CD4-positive, alpha-beta memory T cell (primary cell): ENCODE data around the gene PDE4D. TPM values are rescaled to one million over a fixed set of nuclear protein-coding genes. Genes with fewer than 3 reads are reported as not detected.

ENCODE experiments used
- CTCF ChIA-PET: fragments of 350-600 bp; sonication (Branson Sonifier 250); formaldehyde crosslinking; loops from one replicate; lab custom pipeline; 2021; ENCODE audit warnings: inconsistent platforms; ENCODE audit not compliant: partially characterized antibody; lab: Charles Lee
- POLR2A ChIA-PET: fragments of 350-600 bp; sonication (Branson Sonifier 250); formaldehyde crosslinking; loops from one replicate; lab custom pipeline; 2021; ENCODE audit not compliant: partially characterized antibody; lab: Charles Lee
- DNase-seq, 5 donors: peaks; one replicate each; pipeline versions ENCODE4 v3.0.0 to v3.0.0-alpha.2; 2020 to 2022; ENCODE audit warnings: mixed read lengths in 1 of 5
- H3K27ac ChIP-seq: one replicate; pipeline ENCODE4 v1.7.0; 2013; ENCODE audit warnings: low read depth, low read length
- H3K27me3 ChIP-seq: 2 replicates; pipeline ENCODE4 v1.7.0; 2013; ENCODE audit warnings: mild to moderate bottlenecking, low read length, moderate library complexity; ENCODE audit not compliant: insufficient read depth
- H3K36me3 ChIP-seq: 2 replicates; pipeline ENCODE4 v1.7.0; 2013; ENCODE audit warnings: mild to moderate bottlenecking, low read length, moderate library complexity; ENCODE audit not compliant: insufficient read depth
- H3K4me1 ChIP-seq: 2 replicates; pipeline ENCODE4 v1.7.0; 2013; ENCODE audit warnings: mild to moderate bottlenecking, low read length, moderate library complexity; ENCODE audit not compliant: insufficient read depth
- H3K4me3 ChIP-seq, 2 donors: one replicate each; pipeline ENCODE4 v1.7.0; 2013; ENCODE audit warnings: low read length in 2 of 2, mild to moderate bottlenecking in 1 of 2
- H3K9me3 ChIP-seq, 2 donors: one replicate each; pipeline ENCODE4 v1.7.0; 2013; ENCODE audit warnings: low read length in 2 of 2, control low read depth in 1 of 2; ENCODE audit not compliant: control insufficient read depth in 1 of 2
- H3K27ac Mint-ChIP-seq, 7 donors: one replicate each; pipeline ENCODE4 v1.8.0; 2020 to 2021; ENCODE audit warnings: mixed read lengths in 7 of 7, mild to moderate bottlenecking in 6 of 7, inconsistent platforms in 3 of 7, moderate library complexity in 3 of 7
- H3K27me3 Mint-ChIP-seq, 2 donors: one replicate each; pipeline ENCODE4 v1.8.0; 2020 to 2021; ENCODE audit warnings: mixed read lengths in 2 of 2
- H3K36me3 Mint-ChIP-seq, 2 donors: one replicate each; pipeline ENCODE4 v1.8.0; 2020 to 2021; ENCODE audit warnings: mixed read lengths in 2 of 2, inconsistent platforms in 1 of 2, mild to moderate bottlenecking in 1 of 2
- H3K4me1 Mint-ChIP-seq, 4 donors: one replicate each; pipeline ENCODE4 v1.8.0; 2020 to 2021; ENCODE audit warnings: mixed read lengths in 4 of 4, mild to moderate bottlenecking in 1 of 4
- H3K4me3 Mint-ChIP-seq, 8 donors: one replicate each; pipeline ENCODE4 v1.8.0; 2020 to 2021; ENCODE audit warnings: mixed read lengths in 8 of 8, mild to moderate bottlenecking in 7 of 8, moderate library complexity in 6 of 8, inconsistent platforms in 3 of 8
- H3K9me3 Mint-ChIP-seq, 8 donors: one replicate each; pipeline ENCODE4 v1.8.0; 2020 to 2021; ENCODE audit warnings: mixed read lengths in 8 of 8, mild to moderate bottlenecking in 5 of 8, inconsistent platforms in 3 of 8, moderate library complexity in 1 of 8
- intact Hi-C: fragments of 100-400 bp; cut with micrococcal nuclease; formaldehyde crosslinking; loops from one replicate; pipeline ENCODE4 v1.15.1; 2023
- polyA plus RNA-seq, 2 donors: library from polyadenylated mRNA; unstranded; fragments of 300-500 nt; fragmentation: Illumina TruSeq; gene quantifications; one replicate each; pipeline ENCODE4 v1.2.3, GENCODE V29; 2021
- total RNA-seq, 2 experiments: library from RNA; stranded (reverse); gene quantifications; one replicate each; pipeline ENCODE4 v1.2.3, GENCODE V29; 2021

PDE4D gene
- total and polyA plus RNA-seq, 4 experiments from 2014 or later: 12.3 to 49.7 (median 30.3) TPM

- intact Hi-C loops: no loop called here
- CTCF ChIA-PET: no interaction called here
Measured at GRCh38 chr5:59328709-59329296, 564.7 kb downstream of the PDE4D start.

DNA sequence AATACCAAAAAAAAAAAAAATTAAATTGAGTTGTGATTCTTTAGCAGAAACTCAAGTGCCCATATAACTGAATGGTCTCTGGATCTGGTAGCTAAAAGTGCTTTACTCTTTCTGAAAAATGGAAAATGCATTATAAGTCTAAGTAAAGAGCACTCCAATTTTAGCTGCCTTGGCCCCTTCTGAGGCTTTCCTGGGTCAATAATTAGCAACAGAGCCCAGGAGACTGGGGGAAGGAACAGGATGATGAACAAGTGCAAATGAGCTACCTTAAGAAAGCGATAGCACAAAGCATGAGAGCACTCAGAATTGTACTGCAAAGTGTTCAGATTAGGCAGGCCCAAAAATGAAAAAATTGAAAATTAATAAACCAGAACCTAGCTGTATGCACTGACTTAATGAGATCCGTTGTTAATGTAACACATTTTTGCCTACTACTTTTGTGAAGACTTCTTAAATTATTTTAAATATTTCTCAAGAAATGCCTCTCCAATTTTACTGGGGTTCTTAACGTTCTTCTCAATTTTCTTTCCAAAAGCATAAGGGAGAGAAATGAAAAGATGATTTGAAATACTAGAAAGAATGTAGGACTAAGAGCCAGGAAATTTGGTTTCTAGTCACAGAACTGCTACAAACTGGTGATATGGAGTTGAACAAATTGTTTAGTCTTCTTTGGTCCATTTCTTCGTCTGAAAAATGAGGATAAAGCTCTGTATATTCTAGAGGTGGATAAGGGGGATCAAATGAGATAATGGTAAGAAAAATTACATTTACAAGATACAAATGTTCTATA lies 566.1 kb downstream of the PDE4D start:
- ChIA-PET CTCF (interaction anchor here (0.6 kb wide), 1 partner anchor 9 kb away, joined by 3 read pairs; no protein-coding TSS in a partner anchor), POLR2A (no interaction called here)
- Mint-ChIP-seq H3K4me3 (no peak overlapping the region), H3K27ac (no peak overlapping the region), H3K27me3 (peaks cover 2% of the 10 kb centered on the region in 2 donors), H3K9me3 (no peaks in the 10 kb centered on the region), H3K4me1 (no peaks in the 10 kb centered on the region), H3K36me3 (no peaks in the 10 kb centered on the region)
- Histone ChIP-seq H3K4me1 (no peaks in the 10 kb centered on the region), H3K9me3 (no peaks in the 10 kb centered on the region), H3K4me3 (no peak overlapping the region), H3K27me3 (no peaks in the 10 kb centered on the region), H3K27ac (no peak overlapping the region), H3K36me3 (no peaks in the 10 kb centered on the region)
- no peak for DNase-seq
- intact Hi-C loops: no loop called here

More at GRCh38 chr5:59328709-59329296, 564.7 kb downstream of the PDE4D start:
- no peak for DNase-seq
- Mint-ChIP-seq H3K9me3 (no peaks in the 10 kb centered on the region), H3K4me1 (no peaks in the 10 kb centered on the region), H3K27me3 (peaks cover 2% of the 10 kb centered on the region in 2 donors), H3K36me3 (no peaks in the 10 kb centered on the region), H3K4me3 (no peak overlapping the region), H3K27ac (no peak overlapping the region)
- POLR2A ChIA-PET: no interaction called here
- no peaks in the 10 kb centered on the region for H3K4me1 ChIP-seq
- H3K36me3 ChIP-seq: no peaks in the 10 kb centered on the region
- H3K27ac ChIP-seq: no peak overlapping the region
- H3K9me3 ChIP-seq: no peaks in the 10 kb centered on the region
- no peak overlapping the region for H3K4me3 ChIP-seq
- no peaks in the 10 kb centered on the region for H3K27me3 ChIP-seq

GRCh38 chr5:59326596-59326995 lies 566.9 kb downstream of the PDE4D start:
- CTCF ChIA-PET: no interaction called here
- no peak overlapping the region for H3K4me3 Mint-ChIP-seq
- H3K4me1 Mint-ChIP-seq: no peaks in the 10 kb centered on the region
- H3K27me3 Mint-ChIP-seq: peaks cover 2% of the 10 kb centered on the region in 2 donors
- POLR2A ChIA-PET: no interaction called here
- H3K9me3 ChIP-seq: no peaks in the 10 kb centered on the region
- H3K27ac Mint-ChIP-seq: no peak overlapping the region
- no peaks in the 10 kb centered on the region for H3K36me3 ChIP-seq
- no peak overlapping the region for H3K4me3 ChIP-seq
- no peaks in the 10 kb centered on the region for H3K36me3 Mint-ChIP-seq
- no peak for DNase-seq
- no peak overlapping the region for H3K27ac ChIP-seq
- H3K4me1 ChIP-seq: no peaks in the 10 kb centered on the region
- intact Hi-C loops: no loop called here
- no peaks in the 10 kb centered on the region for H3K9me3 Mint-ChIP-seq
- no peaks in the 10 kb centered on the region for H3K27me3 ChIP-seq

DNA sequence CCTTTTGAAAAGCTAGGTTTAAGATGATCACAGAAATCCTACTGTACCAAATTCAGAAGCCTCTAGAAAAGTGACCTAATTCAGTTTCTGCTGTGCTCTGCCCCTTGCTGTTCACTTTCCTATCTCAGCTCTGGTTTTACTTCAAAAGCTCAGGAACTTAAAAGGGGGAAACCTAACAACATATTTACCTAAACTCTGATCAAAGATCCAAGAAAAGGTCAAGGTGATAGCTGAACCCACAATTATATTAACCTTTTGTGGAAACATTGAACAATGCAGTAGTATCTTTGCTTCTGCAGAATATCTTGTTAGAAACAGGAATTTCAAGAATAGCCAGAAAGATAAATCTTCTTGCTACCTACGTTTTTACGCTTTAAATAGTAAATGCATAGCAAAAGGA lies 568.5 kb downstream of the PDE4D start:
- DNase-seq: no peak
- CTCF ChIA-PET: interaction anchor here (0.7 kb wide), 1 partner anchor 438 kb away, joined by 3 read pairs; no protein-coding TSS in a partner anchor
- Histone ChIP-seq H3K27ac (no peak overlapping the region), H3K9me3 (no peaks in the 10 kb centered on the region), H3K27me3 (no peaks in the 10 kb centered on the region), H3K36me3 (no peaks in the 10 kb centered on the region), H3K4me1 (no peaks in the 10 kb centered on the region), H3K4me3 (no peak overlapping the region)
- Mint-ChIP-seq H3K9me3 (peaks cover 0 to 1% (median 0%) of the 10 kb centered on the region in 8 donors), H3K27me3 (peaks cover 0 to 2% of the 10 kb centered on the region in 2 donors), H3K27ac (no peak overlapping the region), H3K36me3 (no peaks in the 10 kb centered on the region), H3K4me1 (no peaks in the 10 kb centered on the region), H3K4me3 (no peak overlapping the region)
- intact Hi-C loops: no loop called here
- POLR2A ChIA-PET: no interaction called here

DNA sequence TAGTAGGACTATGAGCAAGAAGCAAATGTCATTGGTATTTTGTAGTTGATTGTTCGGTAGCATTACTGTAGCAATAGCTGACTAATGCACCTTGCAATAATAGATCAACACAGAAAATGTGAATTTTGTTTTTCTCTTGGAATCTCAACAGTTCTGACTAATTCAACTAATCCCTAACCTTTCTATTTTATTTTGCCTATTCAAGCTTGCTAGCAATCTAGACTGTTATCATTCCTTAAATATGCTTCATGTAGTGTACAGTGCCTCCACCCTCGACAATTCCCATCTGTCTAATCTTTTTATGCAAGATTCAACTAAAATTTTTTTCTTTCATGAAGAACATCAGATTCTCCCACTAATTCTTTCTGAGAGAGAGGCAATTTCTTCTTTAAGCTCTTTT lies 570.6 kb downstream of the PDE4D start:
- Histone ChIP-seq H3K4me1 (no peaks in the 10 kb centered on the region), H3K9me3 (no peaks in the 10 kb centered on the region), H3K4me3 (no peak overlapping the region), H3K27ac (no peak overlapping the region), H3K27me3 (no peaks in the 10 kb centered on the region), H3K36me3 (no peaks in the 10 kb centered on the region)
- no peaks in the 10 kb centered on the region for H3K4me1 Mint-ChIP-seq
- no peak overlapping the region for H3K4me3 Mint-ChIP-seq
- H3K27ac Mint-ChIP-seq: no peak overlapping the region
- peaks cover 0 to 2% of the 10 kb centered on the region in 2 donors for H3K27me3 Mint-ChIP-seq
- H3K36me3 Mint-ChIP-seq: no peaks in the 10 kb centered on the region
- peaks cover 0 to 1% (median 0%) of the 10 kb centered on the region in 8 donors for H3K9me3 Mint-ChIP-seq
- intact Hi-C loops: no loop called here
- CTCF ChIA-PET: no interaction called here
- POLR2A ChIA-PET: no interaction called here
- no peak for DNase-seq

DNA sequence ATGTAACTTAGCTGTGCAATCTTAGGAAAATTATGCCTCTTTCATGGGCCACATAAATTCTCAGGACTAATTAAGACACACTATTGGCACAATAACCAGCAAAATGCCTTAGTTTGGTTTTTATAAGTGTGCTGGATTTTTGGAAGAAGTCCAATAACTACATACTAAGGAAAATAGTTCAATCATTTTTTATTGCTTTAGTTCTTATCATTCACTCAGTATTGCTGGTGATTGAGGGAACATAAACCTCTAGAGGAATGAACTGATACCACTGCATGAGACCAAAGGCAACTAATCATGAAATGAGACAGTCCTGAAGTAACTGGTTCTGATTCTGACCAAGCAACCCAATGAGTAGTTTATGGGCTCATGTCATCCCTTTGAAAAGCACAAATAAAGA lies 571.5 kb downstream of the PDE4D start:
- no peak overlapping the region for H3K4me3 Mint-ChIP-seq
- peaks cover 0 to 2% of the 10 kb centered on the region in 2 donors for H3K27me3 Mint-ChIP-seq
- ChIA-PET POLR2A (no interaction called here), CTCF (no interaction called here)
- H3K36me3 ChIP-seq: no peaks in the 10 kb centered on the region
- intact Hi-C loops: no loop called here
- DNase-seq: no peak
- no peaks in the 10 kb centered on the region for H3K4me1 Mint-ChIP-seq
- no peak overlapping the region for H3K27ac Mint-ChIP-seq
- H3K27me3 ChIP-seq: no peaks in the 10 kb centered on the region
- H3K9me3 Mint-ChIP-seq: peaks cover 0 to 1% (median 0%) of the 10 kb centered on the region in 8 donors
- no peak overlapping the region for H3K4me3 ChIP-seq
- H3K27ac ChIP-seq: no peak overlapping the region
- no peaks in the 10 kb centered on the region for H3K36me3 Mint-ChIP-seq
- no peaks in the 10 kb centered on the region for H3K4me1 ChIP-seq
- no peaks in the 10 kb centered on the region for H3K9me3 ChIP-seq

- H3K36me3 ChIP-seq: no peaks in the 10 kb centered on the region
- H3K4me1 ChIP-seq: no peaks in the 10 kb centered on the region
- intact Hi-C loops: no loop called here
- Mint-ChIP-seq H3K27me3 (peaks cover 0 to 2% of the 10 kb centered on the region in 2 donors), H3K4me3 (no peak overlapping the region), H3K9me3 (peaks cover 0 to 1% (median 0%) of the 10 kb centered on the region in 8 donors), H3K4me1 (no peaks in the 10 kb centered on the region), H3K27ac (no peak overlapping the region), H3K36me3 (no peaks in the 10 kb centered on the region)
- no peaks in the 10 kb centered on the region for H3K9me3 ChIP-seq
- POLR2A ChIA-PET: no interaction called here
- no peak overlapping the region for H3K27ac ChIP-seq
- no peak overlapping the region for H3K4me3 ChIP-seq
- DNase-seq: no peak
- H3K27me3 ChIP-seq: no peaks in the 10 kb centered on the region
- CTCF ChIA-PET: no interaction called here
Measured at GRCh38 chr5:59321642-59322041, 571.9 kb downstream of the PDE4D start.
